A549 (cell line): ENCODE measurements around the gene IFT27.

Experiments
- CEBPB ChIP-seq, 2 experiments: fragments of >200 bp in 1 of 2; sonication (Bioruptor Twin) in 1 of 2; formaldehyde crosslinking in 1 of 2; IDR thresholded peaks; 2 replicates each; pipeline ENCODE4 v1.6.1; 2012 to 2016
- CTCF ChIP-seq: fragments of >200 bp; sonication (Bioruptor Twin); formaldehyde crosslinking; IDR thresholded peaks from 3 replicates; pipeline ENCODE4 v1.5.1; 2016
- JUNB ChIP-seq: fragments of >200 bp; sonication (Bioruptor Twin); formaldehyde crosslinking; IDR thresholded peaks from 2 replicates; pipeline ENCODE4 v1.6.1; 2016
- NPAS2 ChIP-seq: fragments of 250-450 bp; sonication (Bioruptor Pico); IDR thresholded peaks from 2 replicates; pipeline ENCODE4 v1.8.0; 2022; ENCODE audit warnings: mild to moderate bottlenecking, moderate library complexity, borderline replicate concordance
- POLR2A ChIP-seq: IDR thresholded peaks from 2 replicates; pipeline ENCODE4 v1.6.1; 2012; ENCODE audit warnings: mild to moderate bottlenecking, low read length
- REST ChIP-seq: fragments of 200-600 bp; sonication (generic); IDR thresholded peaks from 2 replicates; pipeline ENCODE4 v1.6.1; 2016; ENCODE audit warnings: antibody characterized with exemption, mild to moderate bottlenecking, moderate library complexity
- RFX5 ChIP-seq: fragments of 450-650 bp; IDR thresholded peaks from 2 replicates; pipeline ENCODE4 v1.7.1; 2014; ENCODE audit warnings: antibody characterized with exemption, mild to moderate bottlenecking, moderate library complexity
- RNF2 ChIP-seq: fragments of 200-600 bp; sonication (generic); IDR thresholded peaks from 2 replicates; pipeline ENCODE4 v1.6.1; 2016; ENCODE audit warnings: low read depth, mild to moderate bottlenecking, antibody characterized with exemption, moderate library complexity, borderline replicate concordance
- TP53 ChIP-seq: fragments of 250-450 bp; sonication (Bioruptor Pico); IDR thresholded peaks from 2 replicates; pipeline ENCODE4 v1.5.0; 2021; ENCODE audit warnings: mild to moderate bottlenecking, moderate library complexity
- TF ChIP-seq, protein P1 (sequence below): fragments of 150-350 bp; IDR thresholded peaks from 2 replicates; pipeline ENCODE4 v1.6.1; 2014; ENCODE audit warnings: low read depth, mild to moderate bottlenecking, low read length
- TF ChIP-seq, protein P2 (sequence below): fragments of 250-450 bp; sonication (Bioruptor Pico); IDR thresholded peaks from 2 replicates; pipeline ENCODE4 v1.5.0; 2021; ENCODE audit warnings: mild to moderate bottlenecking, moderate library complexity, borderline replicate concordance

GRCh38 chr22:36753916-36754315 lies 22.0 kb downstream of the IFT27 start:
- TF ChIP-seq CTCF = no peak
- no peak for TF ChIP-seq POLR2A
- TF ChIP-seq RFX5 = no peak
- no peak for TF ChIP-seq REST
- TF ChIP-seq, protein P1, sequence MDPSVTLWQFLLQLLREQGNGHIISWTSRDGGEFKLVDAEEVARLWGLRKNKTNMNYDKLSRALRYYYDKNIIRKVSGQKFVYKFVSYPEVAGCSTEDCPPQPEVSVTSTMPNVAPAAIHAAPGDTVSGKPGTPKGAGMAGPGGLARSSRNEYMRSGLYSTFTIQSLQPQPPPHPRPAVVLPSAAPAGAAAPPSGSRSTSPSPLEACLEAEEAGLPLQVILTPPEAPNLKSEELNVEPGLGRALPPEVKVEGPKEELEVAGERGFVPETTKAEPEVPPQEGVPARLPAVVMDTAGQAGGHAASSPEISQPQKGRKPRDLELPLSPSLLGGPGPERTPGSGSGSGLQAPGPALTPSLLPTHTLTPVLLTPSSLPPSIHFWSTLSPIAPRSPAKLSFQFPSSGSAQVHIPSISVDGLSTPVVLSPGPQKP = no peak
- TF ChIP-seq JUNB = no peak
- no peak for TF ChIP-seq RNF2
- TF ChIP-seq CEBPB (IDR thresholded peaks at IDR 0.05) = no peak
- TF ChIP-seq TP53 (CRISPR knock-in tag) = no peak
- TF ChIP-seq, protein P2, sequence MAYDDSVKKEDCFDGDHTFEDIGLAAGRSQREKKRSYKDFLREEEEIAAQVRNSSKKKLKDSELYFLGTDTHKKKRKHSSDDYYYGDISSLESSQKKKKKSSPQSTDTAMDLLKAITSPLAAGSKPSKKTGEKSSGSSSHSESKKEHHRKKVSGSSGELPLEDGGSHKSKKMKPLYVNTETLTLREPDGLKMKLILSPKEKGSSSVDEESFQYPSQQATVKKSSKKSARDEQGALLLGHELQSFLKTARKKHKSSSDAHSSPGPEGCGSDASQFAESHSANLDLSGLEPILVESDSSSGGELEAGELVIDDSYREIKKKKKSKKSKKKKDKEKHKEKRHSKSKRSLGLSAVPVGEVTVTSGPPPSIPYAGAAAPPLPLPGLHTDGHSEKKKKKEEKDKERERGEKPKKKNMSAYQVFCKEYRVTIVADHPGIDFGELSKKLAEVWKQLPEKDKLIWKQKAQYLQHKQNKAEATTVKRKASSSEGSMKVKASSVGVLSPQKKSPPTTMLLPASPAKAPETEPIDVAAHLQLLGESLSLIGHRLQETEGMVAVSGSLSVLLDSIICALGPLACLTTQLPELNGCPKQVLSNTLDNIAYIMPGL (CRISPR knock-in tag) = no peak
- TF ChIP-seq NPAS2 (CRISPR knock-in tag) = no peak
